ENCODE results near the gene ACTG1. TPM values are rescaled to one million over a fixed set of nuclear protein-coding genes. Genes with fewer than 3 reads are reported as not detected.
A peak's percentile ranks its signal among the peaks of the same experiment; 100 is the strongest.

Gene ACTG1
- total and polyA plus RNA-seq, 2 of the 13 experiments (the other 11 are each of a cell fraction or from before 2014, with no cell fraction given), result 973 to 1,138 TPM

GRCh38 chr17:81512562-81513371 lies at the start of gene ACTG1 (continued):
- TF ChIP-seq ZNF770 (CRISPR knock-in tag; IDR thresholded peaks at IDR 0.05), result peak; percentile 49; the same call in 1 of the 2 replicates
- peak; percentile 10; the same call in 1 of the 2 replicates for TF ChIP-seq ZNF589 (CRISPR knock-in tag; conservative IDR thresholded peaks at IDR 0.05)
- TF ChIP-seq RBM39 (IDR thresholded peaks at IDR 0.05; ENCODE audit: low read depth, low read length, poor library complexity, severe bottlenecking), result peak; percentile 38
- TF ChIP-seq TRIM22 (IDR thresholded peaks at IDR 0.05), result no peak
- TF ChIP-seq ZNF724P (CRISPR knock-in tag; IDR thresholded peaks at IDR 0.05; ENCODE audit: borderline replicate concordance), result no peak
- TF ChIP-seq SALL1 (CRISPR knock-in tag; IDR thresholded peaks at IDR 0.05), result peak; percentile 64; the same call in 1 of the 2 replicates
- no peak for TF ChIP-seq SMC3 (IDR thresholded peaks at IDR 0.05; ENCODE audit: low read length)
- TF ChIP-seq ZHX1 (CRISPR knock-in tag; IDR thresholded peaks at IDR 0.05; ENCODE audit: low read depth), result no peak
- peak; percentile 98 for TF ChIP-seq ZNF446 (CRISPR knock-in tag; IDR thresholded peaks at IDR 0.05)
- TF ChIP-seq ZNF414 (CRISPR knock-in tag; IDR thresholded peaks at IDR 0.05), result no peak
- no peak for TF ChIP-seq NFATC3 (CRISPR knock-in tag; IDR thresholded peaks at IDR 0.05)
- peak; percentile 63 for TF ChIP-seq ARHGAP35 (CRISPR knock-in tag; IDR thresholded peaks at IDR 0.05; ENCODE audit: borderline replicate concordance)
- peak in 1 of 2 experiments; percentile 18; a peak in 1 of 4 replicates for TF ChIP-seq EP300 (IDR thresholded peaks at IDR 0.05; ENCODE audit: low read depth in 2 of 2, low read length in 2 of 2)
- no peak for TF ChIP-seq EP300 (CRISPR knock-in tag; IDR thresholded peaks at IDR 0.05; ENCODE audit: borderline replicate concordance)
- no peak for TF ChIP-seq ZNF567 (CRISPR knock-in tag; IDR thresholded peaks at IDR 0.05; ENCODE audit: borderline replicate concordance)
- no peak for TF ChIP-seq SMAD9 (CRISPR knock-in tag; IDR thresholded peaks at IDR 0.05)
- peak; percentile 90 for TF ChIP-seq ZFX (CRISPR knock-in tag; IDR thresholded peaks at IDR 0.05; ENCODE audit: low read depth)
